HT-29 (cell line): ENCODE results near the gene G6PC1. TPM values are rescaled to one million over a fixed set of nuclear protein-coding genes. Genes with fewer than 3 reads are reported as not detected.

Experiments
- DNase-seq: peaks from one replicate; pipeline ENCODE4 v3.0.0-alpha.2; 2015; ENCODE audit warnings: low spot score
- small RNA-seq: library from RNA; depleted of rRNA; stranded (forward); fragments of <200 nt; gene quantifications from one replicate; pipeline ENCODE3, GENCODE V24; 2014
- total RNA-seq: library from RNA; depleted of rRNA; stranded (reverse); fragments of >200 nt; shearing (Covaris generic); gene quantifications from 2 replicates; pipeline ENCODE4 v1.2.3, GENCODE V29; 2014; rRNA removed

The G6PC1 gene
- total RNA-seq, 1 experiment from 2014 or later: not detected

- DNase-seq: peak; percentile 74
Measured at GRCh38 chr17:42937712-42938596, 37.4 kb downstream of the G6PC1 start.

- no peak for DNase-seq
Measured at GRCh38 chr17:42944211-42944610, 43.6 kb downstream of the G6PC1 start.

DNA sequence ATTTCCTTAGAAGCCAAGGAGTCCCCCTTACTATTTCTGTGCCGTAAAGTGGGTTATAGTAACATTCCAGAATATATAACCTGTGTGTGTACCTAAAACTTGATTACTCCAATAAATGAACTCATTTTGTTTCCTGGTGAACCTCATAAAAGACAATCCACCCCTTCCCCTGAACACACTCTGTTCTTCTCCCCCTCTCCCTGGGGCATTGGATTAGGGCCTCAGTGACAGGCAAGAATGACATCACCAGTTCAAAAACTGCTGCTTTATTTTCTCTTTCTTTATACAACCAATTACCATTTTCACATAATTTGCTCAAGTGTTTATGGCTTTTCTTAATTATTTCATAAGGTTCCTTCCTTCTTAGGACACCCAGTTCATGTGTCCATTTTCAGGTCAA lies 46.2 kb downstream of the G6PC1 start:
- DNase-seq: no peak

- no peak for DNase-seq
Measured at GRCh38 chr17:42950044-42950783, 49.6 kb downstream of the G6PC1 start.

Small RNA genes lying within 50 kb of the gene (small RNA-seq; reads per million reads assigned to genes)
- gene RF00561 (not detected), gene RNU6-287P (not detected)

Other genes starting within 250 kb of the G6PC1 start
- 7.4 and 8.7 TPM in 2 replicates for gene TUBG2, start 241.5 kb upstream of the G6PC1 start, total RNA-seq
- gene PLEKHH3, start 223.8 kb upstream of the G6PC1 start, total RNA-seq: 34.2 and 49.4 TPM in 2 replicates
- gene CCR10, start 219.0 kb upstream of the G6PC1 start, total RNA-seq: not detected in 2 replicates
- gene CNTNAP1, start 218.3 kb upstream of the G6PC1 start, total RNA-seq: 0.08 and 0.23 TPM in 2 replicates
- 11.8 and 12.2 TPM in 2 replicates for gene EZH1, start 155.8 kb upstream of the G6PC1 start, total RNA-seq
- not detected in 2 replicates for gene RAMP2, start 139.6 kb upstream of the G6PC1 start, total RNA-seq
- 76.1 and 84.4 TPM in 2 replicates for gene VPS25, start 127.3 kb upstream of the G6PC1 start, total RNA-seq
- 7.8 and 8.6 TPM in 2 replicates for gene WNK4, start 120.2 kb upstream of the G6PC1 start, total RNA-seq
- 82.9 and 86.2 TPM in 2 replicates for gene COA3, start 102.1 kb upstream of the G6PC1 start, total RNA-seq
- gene CNTD1, start 101.9 kb upstream of the G6PC1 start, total RNA-seq: 0.13 and 0.66 TPM in 2 replicates
- 108 and 118 TPM in 2 replicates for gene BECN1, start 76.5 kb upstream of the G6PC1 start, total RNA-seq
- gene PSME3, start 67.4 kb upstream of the G6PC1 start, total RNA-seq: 96.8 and 142 TPM in 2 replicates
- 1.6 and 1.8 TPM in 2 replicates for gene AOC2, start 56.2 kb upstream of the G6PC1 start, total RNA-seq
- gene AOC3, start 49.6 kb upstream of the G6PC1 start, total RNA-seq: 0.23 TPM in 1 of 2 replicates, not detected in the other
- 35.3 and 54.1 TPM in 2 replicates for gene AARSD1, start 63.7 kb downstream of the G6PC1 start, total RNA-seq
- 0.52 and 0.66 TPM in 2 replicates for gene PTGES3L, start 79.3 kb downstream of the G6PC1 start, total RNA-seq
- 13.0 and 13.8 TPM in 2 replicates for gene RUNDC1, start 79.8 kb downstream of the G6PC1 start, total RNA-seq
- gene RPL27, start 97.6 kb downstream of the G6PC1 start, total RNA-seq: 1,187 and 1,205 TPM in 2 replicates
- gene IFI35, start 106.0 kb downstream of the G6PC1 start, total RNA-seq: 35.3 and 47.6 TPM in 2 replicates
- 83.7 and 106 TPM in 2 replicates for gene VAT1, start 121.6 kb downstream of the G6PC1 start, total RNA-seq
- 0.13 TPM in 1 of 2 replicates, not detected in the other for gene RND2, start 124.4 kb downstream of the G6PC1 start, total RNA-seq
- 33.2 and 38.1 TPM in 2 replicates for gene BRCA1, start 224.6 kb downstream of the G6PC1 start, total RNA-seq